HEK293T (cell line): ENCODE data around the gene CYFIP1.

ENCODE experiments used
- CTCF ChIA-PET: fragments of 350-600 bp; formaldehyde crosslinking; extraction: SDS; loops from one replicate; lab custom pipeline; 2021; ENCODE audit warnings: antibody characterized with exemption, inconsistent platforms; lab: Yijun Ruan, JAX
- POLR2A ChIA-PET: fragments of 350-600 bp; formaldehyde crosslinking; extraction: SDS; loops from one replicate; lab custom pipeline; 2020; ENCODE audit warnings: antibody characterized with exemption, inconsistent platforms; lab: Yijun Ruan, JAX
- DNase-seq: peaks from one replicate; pipeline ENCODE4 v3.0.0; 2012; ENCODE audit warnings: mixed read lengths; ENCODE audit errors: extremely low spot score
- ARNT ChIP-seq: fragments of 450-650 bp; IDR thresholded peaks from 2 replicates; pipeline ENCODE4 v1.6.1; 2017; ENCODE audit warnings: mild to moderate bottlenecking
- BHLHE40 ChIP-seq: fragments of 450-650 bp; IDR thresholded peaks from 2 replicates; pipeline ENCODE4 v1.6.1; 2016; ENCODE audit warnings: mild to moderate bottlenecking, moderate library complexity, borderline replicate concordance
- CTBP1 ChIP-seq: fragments of 450-650 bp; IDR thresholded peaks from 2 replicates; pipeline ENCODE4 v1.6.1; 2016; ENCODE audit warnings: borderline replicate concordance
- ELF4 ChIP-seq: fragments of 450-650 bp; IDR thresholded peaks from 2 replicates; pipeline ENCODE4 v1.6.1; 2017; ENCODE audit warnings: antibody characterized with exemption
- FOXA1 ChIP-seq: fragments of 450-650 bp; IDR thresholded peaks from 2 replicates; pipeline ENCODE4 v1.6.1; 2016; ENCODE audit warnings: mild to moderate bottlenecking
- FOXK2 ChIP-seq: fragments of 450-650 bp; IDR thresholded peaks from 2 replicates; pipeline ENCODE4 v1.6.1; 2016; ENCODE audit warnings: mild to moderate bottlenecking
- FOXM1 ChIP-seq: fragments of 450-650 bp; IDR thresholded peaks from 2 replicates; pipeline ENCODE4 v1.6.1; 2017; ENCODE audit warnings: mild to moderate bottlenecking, borderline replicate concordance
- HDGF ChIP-seq: fragments of 450-650 bp; IDR thresholded peaks from 2 replicates; pipeline ENCODE4 v1.6.1; 2017; ENCODE audit warnings: antibody characterized with exemption, borderline replicate concordance
- L3MBTL2 ChIP-seq: fragments of 450-650 bp; conservative IDR thresholded peaks from 2 replicates; pipeline ENCODE4 v1.6.1; 2016; ENCODE audit warnings: mild to moderate bottlenecking
- LEF1 ChIP-seq: fragments of 450-650 bp; IDR thresholded peaks from 2 replicates; pipeline ENCODE4 v1.6.1; 2017; ENCODE audit warnings: mild to moderate bottlenecking, borderline replicate concordance
- NFRKB ChIP-seq: fragments of 450-650 bp; IDR thresholded peaks from 2 replicates; pipeline ENCODE4 v1.6.1; 2016; ENCODE audit warnings: mild to moderate bottlenecking, moderate library complexity
- PKNOX1 ChIP-seq: fragments of 450-650 bp; IDR thresholded peaks from 2 replicates; pipeline ENCODE4 v1.6.1; 2016
- SP1 ChIP-seq: fragments of 450-650 bp; IDR thresholded peaks from 2 replicates; pipeline ENCODE4 v1.6.1; 2017
- SUZ12 ChIP-seq: fragments of 450-650 bp; IDR thresholded peaks from 2 replicates; pipeline ENCODE4 v1.6.1; 2016; ENCODE audit warnings: mild to moderate bottlenecking
- TARDBP ChIP-seq: fragments of 450-650 bp; IDR thresholded peaks from 2 replicates; pipeline ENCODE4 v1.6.1; 2016
- ZNF384 ChIP-seq: fragments of 450-650 bp; IDR thresholded peaks from 2 replicates; pipeline ENCODE4 v1.6.1; 2016

CYFIP1 gene

GRCh38 chr15:22960126-22960525 lies 20.0 kb downstream of the CYFIP1 start:
- CTCF ChIA-PET = no interaction called here
- POLR2A ChIA-PET = interaction anchor here (0.8 kb wide), 1 partner anchor 19 kb away, joined by 3 read pairs; no protein-coding TSS in a partner anchor
- TF ChIP-seq SP1 = no peak
- TF ChIP-seq CTBP1 = no peak
- TF ChIP-seq FOXA1 = no peak
- TF ChIP-seq LEF1 = no peak
- TF ChIP-seq ELF4 = no peak
- TF ChIP-seq HDGF = no peak
- TF ChIP-seq ZNF384 = no peak
- TF ChIP-seq BHLHE40 = no peak
- TF ChIP-seq PKNOX1 = no peak
- TF ChIP-seq TARDBP = no peak
- TF ChIP-seq FOXM1 = no peak
- TF ChIP-seq ARNT = no peak
- TF ChIP-seq NFRKB = no peak
- TF ChIP-seq FOXK2 = no peak
- no peak for TF ChIP-seq SUZ12
- no peak for TF ChIP-seq L3MBTL2
- no peak for DNase-seq

GRCh38 chr15:22959321-22960101 lies 20.7 kb downstream of the CYFIP1 start:
- TF ChIP-seq ZNF384 (no peak), FOXA1 (no peak), LEF1 (no peak), NFRKB (no peak), FOXM1 (no peak), ARNT (no peak), CTBP1 (no peak), HDGF (no peak), FOXK2 (no peak), ELF4 (no peak), SP1 (no peak), TARDBP (no peak), PKNOX1 (no peak), BHLHE40 (no peak), L3MBTL2 (no peak), SUZ12 (no peak)
- ChIA-PET CTCF (no interaction called here), POLR2A (interaction anchor here (0.8 kb wide), 1 partner anchor 20 kb away, joined by 3 read pairs; no protein-coding TSS in a partner anchor)
- DNase-seq = no peak

- ChIA-PET POLR2A (no interaction called here), CTCF (no interaction called here)
- TF ChIP-seq L3MBTL2 = no peak
- no peak for TF ChIP-seq FOXM1
- no peak for TF ChIP-seq CTBP1
- TF ChIP-seq ELF4 = no peak
- TF ChIP-seq BHLHE40 = no peak
- no peak for TF ChIP-seq FOXK2
- no peak for TF ChIP-seq HDGF
- TF ChIP-seq LEF1 = no peak
- no peak for DNase-seq
Observed at GRCh38 chr15:22958487-22959280, 21.5 kb downstream of the CYFIP1 start.

- TF ChIP-seq ZNF384 (no peak), SUZ12 (no peak), NFRKB (no peak), ELF4 (no peak), CTBP1 (no peak), ARNT (no peak), L3MBTL2 (no peak), BHLHE40 (no peak), TARDBP (no peak), FOXM1 (no peak), HDGF (no peak), SP1 (no peak), FOXA1 (no peak), PKNOX1 (no peak), LEF1 (no peak), FOXK2 (no peak)
- no peak for DNase-seq
- ChIA-PET POLR2A (no interaction called here), CTCF (no interaction called here)
Observed at GRCh38 chr15:22956978-22957260, 23.2 kb downstream of the CYFIP1 start.

GRCh38 chr15:22956257-22956977 lies 23.8 kb downstream of the CYFIP1 start:
- DNase-seq = no peak
- TF ChIP-seq PKNOX1 = no peak
- TF ChIP-seq BHLHE40 = no peak
- TF ChIP-seq SP1 = no peak
- no peak for TF ChIP-seq FOXM1
- no peak for TF ChIP-seq FOXK2
- TF ChIP-seq LEF1 = no peak
- no peak for TF ChIP-seq TARDBP
- TF ChIP-seq FOXA1 = no peak
- TF ChIP-seq L3MBTL2 = no peak
- TF ChIP-seq ARNT = no peak
- no peak for TF ChIP-seq HDGF
- TF ChIP-seq ZNF384 = no peak
- no peak for TF ChIP-seq NFRKB
- no peak for TF ChIP-seq SUZ12
- no peak for TF ChIP-seq CTBP1
- TF ChIP-seq ELF4 = no peak
- POLR2A ChIA-PET = no interaction called here
- CTCF ChIA-PET = no interaction called here
